ENCODE results near the gene CENATAC. TPM values are rescaled to one million over a fixed set of nuclear protein-coding genes. Genes with fewer than 3 reads are reported as not detected.
"Not testable (repeated sequence)": the region's sequence is repeated elsewhere in the genome, so short reads cannot be mapped to it uniquely, and the experiment has no call there.

Gene CENATAC
- total RNA-seq, 4 donors from 2014 or later: 36.9 to 66.9 (median 50.9) TPM

DNA sequence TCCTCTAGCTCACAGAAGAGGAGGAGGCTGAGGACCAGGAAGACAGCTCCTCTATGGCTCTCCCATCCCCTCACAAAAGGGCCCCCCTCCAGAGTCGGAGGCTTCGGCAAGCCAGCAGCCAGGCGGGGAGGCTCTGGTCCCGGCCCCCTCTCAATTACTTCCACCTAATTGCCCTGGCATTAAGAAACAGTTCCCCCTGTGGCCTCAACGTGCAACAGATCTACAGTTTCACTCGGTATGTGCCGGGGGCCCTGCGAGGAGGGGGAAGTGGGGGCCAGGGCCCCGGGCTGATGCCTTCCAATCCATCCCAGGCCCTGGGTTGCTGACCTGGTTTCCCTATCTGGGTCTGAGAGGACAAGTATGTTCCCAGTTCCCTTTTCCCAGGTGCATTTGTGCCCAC lies 18.5 kb upstream of the CENATAC start:
- ATAC-seq (ENCODE audit: low FRiP score): no peak
- TF ChIP-seq, protein P1, sequence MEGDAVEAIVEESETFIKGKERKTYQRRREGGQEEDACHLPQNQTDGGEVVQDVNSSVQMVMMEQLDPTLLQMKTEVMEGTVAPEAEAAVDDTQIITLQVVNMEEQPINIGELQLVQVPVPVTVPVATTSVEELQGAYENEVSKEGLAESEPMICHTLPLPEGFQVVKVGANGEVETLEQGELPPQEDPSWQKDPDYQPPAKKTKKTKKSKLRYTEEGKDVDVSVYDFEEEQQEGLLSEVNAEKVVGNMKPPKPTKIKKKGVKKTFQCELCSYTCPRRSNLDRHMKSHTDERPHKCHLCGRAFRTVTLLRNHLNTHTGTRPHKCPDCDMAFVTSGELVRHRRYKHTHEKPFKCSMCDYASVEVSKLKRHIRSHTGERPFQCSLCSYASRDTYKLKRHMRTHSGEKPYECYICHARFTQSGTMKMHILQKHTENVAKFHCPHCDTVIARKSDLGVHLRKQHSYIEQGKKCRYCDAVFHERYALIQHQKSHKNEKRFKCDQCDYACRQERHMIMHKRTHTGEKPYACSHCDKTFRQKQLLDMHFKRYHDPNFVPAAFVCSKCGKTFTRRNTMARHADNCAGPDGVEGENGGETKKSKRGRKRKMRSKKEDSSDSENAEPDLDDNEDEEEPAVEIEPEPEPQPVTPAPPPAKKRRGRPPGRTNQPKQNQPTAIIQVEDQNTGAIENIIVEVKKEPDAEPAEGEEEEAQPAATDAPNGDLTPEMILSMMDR (IDR thresholded peaks at IDR 0.05): no peak
- DNase-seq (ENCODE audit: low spot score): no peak

DNA sequence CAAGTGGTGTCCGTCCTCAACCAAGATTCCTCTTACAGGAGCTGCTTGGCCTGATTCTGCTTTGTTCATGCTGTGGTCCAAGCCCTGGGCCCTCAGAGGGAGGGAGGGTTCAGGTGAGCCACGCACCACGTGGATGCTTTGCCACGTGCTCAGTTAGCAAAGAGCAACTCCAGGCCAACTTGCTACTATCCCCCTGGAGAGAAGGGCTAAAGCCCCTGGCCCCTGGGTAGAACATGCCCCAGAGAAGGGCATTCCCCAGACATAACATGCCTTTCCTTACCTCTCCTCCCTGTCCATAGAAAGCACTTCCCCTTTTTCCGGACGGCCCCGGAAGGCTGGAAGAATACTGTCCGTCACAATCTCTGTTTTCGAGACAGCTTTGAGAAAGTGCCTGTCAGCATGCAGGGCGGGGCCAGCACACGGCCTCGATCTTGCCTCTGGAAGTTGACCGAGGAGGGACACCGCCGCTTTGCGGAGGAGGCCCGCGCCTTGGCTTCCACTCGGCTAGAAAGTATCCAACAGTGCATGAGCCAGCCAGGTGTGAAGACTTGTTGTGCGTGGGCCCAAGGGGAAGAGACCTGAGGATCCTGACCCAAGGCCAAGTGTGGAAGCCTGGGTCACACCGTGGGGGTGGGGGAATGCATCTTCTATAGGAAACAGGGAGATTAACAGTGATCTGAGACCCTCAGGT lies 17.6 kb upstream of the CENATAC start:
- no peak for DNase-seq (ENCODE audit: low spot score)
- peak; percentile 49 for ATAC-seq (ENCODE audit: low FRiP score)
- TF ChIP-seq, protein P1 (IDR thresholded peaks at IDR 0.05): no peak

DNA sequence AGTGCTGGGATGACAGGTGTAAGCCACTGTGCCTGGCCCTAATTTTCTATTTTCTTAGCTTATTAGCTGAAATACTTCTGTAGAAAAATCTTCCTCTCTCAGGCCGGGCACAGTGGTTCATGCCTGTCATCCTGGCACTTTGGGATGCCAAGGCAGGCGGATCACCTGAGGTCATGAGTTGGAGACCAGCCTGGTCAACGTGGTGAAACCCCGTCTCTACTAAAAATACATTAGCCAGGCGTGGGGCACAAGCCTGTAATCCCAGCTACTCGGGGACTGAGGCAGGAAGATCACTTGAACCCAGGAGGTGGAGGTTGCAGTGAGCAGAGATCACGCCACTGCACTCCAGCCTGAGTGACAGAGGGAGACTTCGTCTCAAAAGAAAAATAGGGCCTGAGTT lies 13.6 kb upstream of the CENATAC start:
- not testable (repeated sequence) for ATAC-seq (ENCODE audit: low FRiP score); DNase-seq (ENCODE audit: low spot score)

DNA sequence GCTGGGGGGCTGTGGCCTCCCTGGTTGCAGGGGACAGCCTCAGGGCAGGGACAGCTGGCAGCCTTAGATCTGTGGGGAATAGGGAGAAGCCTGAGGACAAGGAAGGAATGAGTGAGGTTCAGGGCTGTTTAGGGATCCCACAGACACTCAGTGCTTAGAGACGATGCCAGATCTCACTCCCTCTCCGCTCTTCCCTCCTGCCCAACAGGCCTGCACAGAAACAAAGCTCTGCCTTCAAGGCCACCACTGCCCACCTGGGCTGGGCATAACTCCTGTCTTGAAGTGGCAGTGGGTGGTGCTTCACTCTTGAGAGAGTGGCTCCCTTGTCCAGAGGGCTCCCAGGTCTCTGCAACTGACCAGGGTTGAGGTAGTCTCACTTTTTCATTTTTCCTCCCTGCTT lies 13.1 kb upstream of the CENATAC start:
- DNase-seq (ENCODE audit: low spot score) (no peak), ATAC-seq (ENCODE audit: low FRiP score) (no peak)
- TF ChIP-seq, protein P1 (IDR thresholded peaks at IDR 0.05): no peak

DNA sequence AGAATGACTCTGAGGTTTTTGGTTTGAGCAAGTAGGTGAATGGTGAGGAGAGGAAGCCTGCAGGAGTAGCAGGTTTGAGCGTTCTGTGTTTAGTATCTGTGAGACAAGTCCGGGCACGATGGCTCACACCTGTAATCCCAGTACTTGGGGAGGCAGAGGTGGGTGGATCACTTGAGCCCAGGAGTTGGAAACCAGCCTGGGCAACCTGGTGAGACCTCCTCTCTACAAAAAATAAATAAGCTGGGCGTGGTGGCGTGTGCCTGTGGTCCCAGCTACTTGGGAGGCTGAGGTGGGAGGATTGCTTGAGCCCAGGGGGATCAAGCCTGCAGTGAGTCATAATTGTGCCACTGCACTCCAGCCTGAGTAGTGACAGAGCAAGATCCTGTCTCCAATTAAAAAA lies 9.7 kb upstream of the CENATAC start:
- TF ChIP-seq, protein P1 (IDR thresholded peaks at IDR 0.05): no peak

DNA sequence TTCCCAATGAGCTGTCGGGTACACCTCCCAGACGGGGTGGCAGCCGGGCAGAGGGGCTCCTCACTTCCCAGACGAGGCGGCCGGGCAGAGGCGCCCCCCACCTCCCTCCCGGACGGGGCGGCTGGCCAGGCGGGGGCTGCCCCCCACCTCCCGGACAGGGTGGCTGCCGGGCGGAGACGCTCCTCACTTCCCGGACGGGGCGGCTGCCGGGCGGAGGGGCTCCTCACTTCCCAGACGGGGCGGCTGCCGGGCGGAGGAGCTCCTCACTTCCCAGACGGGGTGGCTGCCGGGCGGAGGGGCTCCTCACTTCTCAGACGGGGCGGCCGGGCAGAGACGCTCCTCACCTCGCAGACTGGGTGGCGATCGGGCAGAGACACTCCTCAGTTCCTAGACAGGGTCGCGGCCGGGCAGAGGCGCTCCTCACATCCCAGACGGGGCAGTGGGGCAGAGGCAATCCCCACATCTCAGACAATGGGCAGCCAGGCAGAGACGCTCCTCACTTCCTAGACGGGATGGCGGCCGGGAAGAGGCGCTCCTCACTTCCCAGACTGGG lies 6.4 kb upstream of the CENATAC start:
- DNase-seq (ENCODE audit: low spot score); ATAC-seq (ENCODE audit: low FRiP score): not testable (repeated sequence)

More for the DNA sequence above, 9.7 kb upstream of the CENATAC start:
- DNase-seq (ENCODE audit: low spot score) (no peak), ATAC-seq (ENCODE audit: low FRiP score) (no peak)

DNA sequence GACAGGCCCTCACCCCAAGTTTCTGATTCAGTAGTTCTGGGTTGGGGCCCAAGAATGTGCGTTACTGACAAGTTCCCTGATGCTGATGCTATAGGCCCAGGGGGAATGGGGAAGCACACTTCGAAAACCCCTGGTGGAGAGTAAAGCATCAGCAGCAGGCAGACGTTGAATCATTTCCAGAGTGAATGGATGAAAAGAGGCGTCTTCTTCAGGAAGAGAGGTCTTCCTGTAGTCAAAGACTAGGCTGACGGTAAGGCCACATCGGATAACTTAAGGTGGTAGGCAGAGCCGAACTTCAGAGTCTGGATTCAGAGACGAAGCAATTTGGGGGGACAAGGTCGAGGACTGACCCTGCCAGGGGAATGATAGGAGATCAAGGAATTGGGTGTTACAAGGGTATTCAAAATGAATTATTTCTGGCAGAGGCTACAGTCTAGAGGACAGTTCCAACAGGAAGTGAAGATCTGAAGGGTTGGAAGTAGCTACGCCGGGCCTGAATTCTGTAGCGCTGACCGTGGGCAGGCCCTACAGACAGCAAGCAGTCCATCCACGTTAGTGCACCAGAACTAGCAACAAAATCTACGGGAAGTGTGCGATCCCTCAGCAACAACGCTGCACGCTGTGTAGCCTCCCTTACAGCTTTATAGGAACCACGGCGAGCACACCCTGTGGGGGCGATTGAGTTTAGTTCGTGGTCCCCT lies 862 bp upstream of the CENATAC start:
- TF ChIP-seq, protein P1 (IDR thresholded peaks at IDR 0.05): no peak
- DNase-seq (ENCODE audit: low spot score): no peak
- ATAC-seq (ENCODE audit: low FRiP score): peak; percentile 4

DNA sequence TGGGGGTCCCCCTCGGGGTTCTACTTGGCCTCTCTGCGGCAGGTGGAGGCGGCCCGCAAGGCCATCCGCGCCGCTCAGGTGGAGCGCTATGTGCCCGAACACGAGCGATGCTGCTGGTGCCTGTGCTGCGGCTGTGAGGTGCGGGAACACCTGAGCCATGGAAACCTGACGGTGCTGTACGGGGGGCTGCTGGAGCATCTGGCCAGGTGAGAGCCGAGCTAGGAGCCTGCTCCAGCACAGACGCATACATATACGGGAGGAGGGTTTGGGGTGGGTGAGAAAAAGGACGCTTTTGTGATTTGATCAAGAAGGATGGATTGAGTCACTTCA lies 415 bp downstream of the CENATAC start:
- TF ChIP-seq, protein P1 (IDR thresholded peaks at IDR 0.05): no peak
- peak; percentile 13 for ATAC-seq (ENCODE audit: low FRiP score)
- no peak for DNase-seq (ENCODE audit: low spot score)

All from omental fat pad (tissue), 4 donors.